Adrenal gland (tissue), 12 donors: ENCODE measurements around the gene SPNS2. TPM values are rescaled to one million over a fixed set of nuclear protein-coding genes. Genes with fewer than 3 reads are reported as not detected.

Experiments
- DNase-seq, 7 donors: peaks; one replicate each; pipeline ENCODE4 v3.0.0-alpha.2; 2019 to 2020
- H3K27ac ChIP-seq, 5 donors: fragments of 200-600 bp; sonication (generic) in 4 of 5; 1 replicate in 3 of 5; 2 replicates in 2 of 5; pipeline versions ENCODE4 v1.5.1 to v1.8.0; 2016 to 2020; ENCODE audit warnings: mild to moderate bottlenecking in 1 of 5
- H3K27me3 ChIP-seq: fragments of 200-600 bp; 2 replicates; pipeline ENCODE4 v1.8.0; 2021
- H3K36me3 ChIP-seq, 2 donors: fragments of 200-600 bp; replicated peaks in 1 of 2; 1 replicate in 1 of 2; 2 replicates in 1 of 2; pipeline versions ENCODE4 v1.5.1 to v1.8.0; 2018 to 2022
- H3K4me1 ChIP-seq, 2 donors: fragments of 200-600 bp; replicated peaks in 1 of 2; 1 replicate in 1 of 2; 2 replicates in 1 of 2; pipeline versions ENCODE4 v1.5.1 to v1.8.0; 2018 to 2021
- H3K4me3 ChIP-seq, 4 donors: fragments of 200-600 bp; sonication (generic) in 3 of 4; one replicate each; pipeline ENCODE4 v1.5.1; 2016 to 2018
- H3K9me3 ChIP-seq, 3 donors: fragments of 200-600 bp; sonication (generic) in 1 of 3; replicated peaks in 1 of 3; 1 replicate in 2 of 3; 2 replicates in 1 of 3; pipeline versions ENCODE4 v1.5.1 to v1.8.0; 2016 to 2021
- POLR2A ChIP-seq, 2 donors: fragments of 450-650 bp; IDR thresholded peaks; one replicate each; pipeline ENCODE4 v1.6.1; 2017; ENCODE audit warnings: antibody characterized with exemption in 2 of 2, mild to moderate bottlenecking in 2 of 2, moderate library complexity in 1 of 2
- WGBS, 4 donors: extraction: QIAGEN DNeasy Blood & Tissue Kit in 2 of 4; methylation state at CpG; one replicate each; pipeline versions ENCODE4 v1.1.5 to v1.1.7; 2013 to 2017; 5-methylcytosine and 5-hydroxymethylcytosine counted together
- intact Hi-C, 2 donors: fragments of 100-400 bp; cut with DNase I; formaldehyde crosslinking; loops; one replicate each; pipeline versions ENCODE4 v1.14.1 to v1.15.0; 2022 to 2023
- polyA plus RNA-seq, 3 donors: library from polyadenylated mRNA; stranded (reverse); fragments of 200-250 nt in 2 of 3; fragments of 350-450 nt in 1 of 3; fragmentation: Illumina TruSeq in 1 of 3; extraction: RNeasy Lipid Tissue Mini Kit (QIAGEN cat#74804) in 1 of 3; gene quantifications; one replicate each; pipeline ENCODE4 v1.2.3, GENCODE V29; 2013 to 2014
- total RNA-seq, 9 donors: library from RNA; depleted of rRNA in 4 of 9; stranded (reverse); fragments of >200 nt in 4 of 9; fragments of 120-200 nt in 1 of 9; fragmentation: NEBNext Ultra II Directional in 1 of 9; extraction: Animal tissue kit (Norgen Biotek cat#: 25700) in 1 of 9; gene quantifications; one replicate each; pipeline versions ENCODE4 v1.1.0 to v1.2.4, GENCODE V29; 2013 to 2023
- TF ChIP-seq, protein P1 (sequence below), 6 experiments: fragments of 450-650 bp in 4 of 6; fragments of 200-600 bp in 2 of 6; sonication (generic) in 1 of 6; IDR thresholded peaks; 1 replicate in 5 of 6; 2 replicates in 1 of 6; pipeline versions ENCODE4 v1.5.1 to v1.8.0; 2016 to 2021; ENCODE audit warnings: antibody characterized with exemption in 6 of 6, mild to moderate bottlenecking in 2 of 6, moderate library complexity in 1 of 6
- donor health status: healthy with polysubstance abuse.
- donor health status: Bipolar disorder and iron deficiency.
- donor health status: DM: yes; HTN: yes; CAD: no.
- donor health status: DM: no; HTN: no; CAD: no.
- donor health status: DM: no; HTN: no; CAD: no.
- donor health status: DM: yes; HTN: yes; CAD: no.

The SPNS2 gene
- total and polyA plus RNA-seq, 12 donors, result 0.90 to 25.1 (median 7.7) TPM

DNA sequence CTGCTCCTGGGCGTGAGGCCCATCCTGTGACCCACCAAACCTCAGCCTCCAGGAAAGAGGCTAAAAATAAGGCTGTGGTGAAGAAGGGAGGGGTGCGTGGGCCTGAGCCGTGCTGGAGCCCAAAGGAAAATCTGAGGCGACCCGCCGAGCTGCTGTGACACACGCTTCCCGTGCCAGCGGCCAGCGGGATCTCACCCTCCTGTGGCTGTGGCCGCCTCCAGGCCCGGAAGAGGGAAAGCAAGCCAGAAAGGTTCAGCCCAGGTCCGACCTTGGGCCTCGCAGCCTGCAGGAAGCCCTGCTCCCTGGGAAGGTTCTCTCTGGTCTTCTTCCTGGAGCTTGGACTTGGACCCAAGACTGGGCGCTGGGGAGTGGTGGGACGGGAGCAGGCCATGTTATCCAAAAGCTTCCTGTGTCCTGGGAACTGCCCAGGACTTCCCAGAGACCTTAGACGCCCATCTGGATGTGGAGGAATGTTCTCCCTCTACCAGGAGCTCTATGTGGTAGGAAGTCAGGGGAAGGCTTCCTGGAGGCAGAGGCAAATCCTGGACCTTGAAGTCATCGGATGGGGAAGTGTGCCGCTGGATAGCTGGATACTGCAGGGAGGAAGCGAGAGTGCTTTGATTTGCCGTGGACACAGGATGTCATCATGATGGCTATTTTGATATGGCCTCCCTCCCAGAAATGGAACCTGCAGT, 11.4 kb downstream of the SPNS2 start:
- H3K27ac ChIP-seq, result peak overlapping the region in 2 of 5 donors; percentile 27 to 41
- DNase-seq, result peak in 5 of 7 donors; percentile 43 to 72 (median 67)
- intact Hi-C loops, result no loop called here
- no peaks in the 10 kb centered on the region for H3K27me3 ChIP-seq
- H3K9me3 ChIP-seq, result no peaks in the 10 kb centered on the region
- TF ChIP-seq, protein P1, sequence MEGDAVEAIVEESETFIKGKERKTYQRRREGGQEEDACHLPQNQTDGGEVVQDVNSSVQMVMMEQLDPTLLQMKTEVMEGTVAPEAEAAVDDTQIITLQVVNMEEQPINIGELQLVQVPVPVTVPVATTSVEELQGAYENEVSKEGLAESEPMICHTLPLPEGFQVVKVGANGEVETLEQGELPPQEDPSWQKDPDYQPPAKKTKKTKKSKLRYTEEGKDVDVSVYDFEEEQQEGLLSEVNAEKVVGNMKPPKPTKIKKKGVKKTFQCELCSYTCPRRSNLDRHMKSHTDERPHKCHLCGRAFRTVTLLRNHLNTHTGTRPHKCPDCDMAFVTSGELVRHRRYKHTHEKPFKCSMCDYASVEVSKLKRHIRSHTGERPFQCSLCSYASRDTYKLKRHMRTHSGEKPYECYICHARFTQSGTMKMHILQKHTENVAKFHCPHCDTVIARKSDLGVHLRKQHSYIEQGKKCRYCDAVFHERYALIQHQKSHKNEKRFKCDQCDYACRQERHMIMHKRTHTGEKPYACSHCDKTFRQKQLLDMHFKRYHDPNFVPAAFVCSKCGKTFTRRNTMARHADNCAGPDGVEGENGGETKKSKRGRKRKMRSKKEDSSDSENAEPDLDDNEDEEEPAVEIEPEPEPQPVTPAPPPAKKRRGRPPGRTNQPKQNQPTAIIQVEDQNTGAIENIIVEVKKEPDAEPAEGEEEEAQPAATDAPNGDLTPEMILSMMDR (IDR thresholded peaks at IDR 0.05), result no peak
- no peak for TF ChIP-seq POLR2A (IDR thresholded peaks at IDR 0.05)
- no peaks in the 10 kb centered on the region for H3K36me3 ChIP-seq
- WGBS, 4 donors, result 50 to 77% (median 60%) methylated on average over 8 to 21 of the region's 21 CpGs
- H3K4me3 ChIP-seq, result no peak overlapping the region
- H3K4me1 ChIP-seq, result no peaks in the 10 kb centered on the region

DNA sequence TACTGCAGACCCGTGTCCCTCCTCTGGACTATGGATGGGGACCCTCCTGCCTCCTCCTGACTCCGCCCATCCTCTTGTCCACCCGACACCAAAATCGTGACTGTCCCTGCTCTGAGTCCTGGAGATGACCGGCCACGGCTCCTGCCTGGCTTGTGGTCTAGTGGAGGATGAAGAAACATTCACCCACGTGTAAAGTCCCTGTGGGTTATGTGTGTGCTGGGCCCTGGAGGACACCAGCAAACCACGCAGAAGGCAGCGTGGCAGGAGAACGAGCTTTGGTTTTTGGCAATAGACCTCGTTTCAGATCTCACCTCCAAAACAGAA, 11.9 kb downstream of the SPNS2 start:
- WGBS, 4 donors, result 73 to 83% (median 80%) methylated on average over 10 to 11 of the region's 11 CpGs
- Histone ChIP-seq H3K36me3 (no peaks in the 10 kb centered on the region), H3K27me3 (no peaks in the 10 kb centered on the region), H3K4me1 (no peaks in the 10 kb centered on the region), H3K27ac (peak overlapping the region in 1 of 5 donors; percentile 27), H3K4me3 (no peak overlapping the region), H3K9me3 (no peaks in the 10 kb centered on the region)
- TF ChIP-seq, protein P1 (IDR thresholded peaks at IDR 0.05), result no peak
- TF ChIP-seq POLR2A (IDR thresholded peaks at IDR 0.05), result no peak
- intact Hi-C loops, result no loop called here
- DNase-seq, result no peak

DNA sequence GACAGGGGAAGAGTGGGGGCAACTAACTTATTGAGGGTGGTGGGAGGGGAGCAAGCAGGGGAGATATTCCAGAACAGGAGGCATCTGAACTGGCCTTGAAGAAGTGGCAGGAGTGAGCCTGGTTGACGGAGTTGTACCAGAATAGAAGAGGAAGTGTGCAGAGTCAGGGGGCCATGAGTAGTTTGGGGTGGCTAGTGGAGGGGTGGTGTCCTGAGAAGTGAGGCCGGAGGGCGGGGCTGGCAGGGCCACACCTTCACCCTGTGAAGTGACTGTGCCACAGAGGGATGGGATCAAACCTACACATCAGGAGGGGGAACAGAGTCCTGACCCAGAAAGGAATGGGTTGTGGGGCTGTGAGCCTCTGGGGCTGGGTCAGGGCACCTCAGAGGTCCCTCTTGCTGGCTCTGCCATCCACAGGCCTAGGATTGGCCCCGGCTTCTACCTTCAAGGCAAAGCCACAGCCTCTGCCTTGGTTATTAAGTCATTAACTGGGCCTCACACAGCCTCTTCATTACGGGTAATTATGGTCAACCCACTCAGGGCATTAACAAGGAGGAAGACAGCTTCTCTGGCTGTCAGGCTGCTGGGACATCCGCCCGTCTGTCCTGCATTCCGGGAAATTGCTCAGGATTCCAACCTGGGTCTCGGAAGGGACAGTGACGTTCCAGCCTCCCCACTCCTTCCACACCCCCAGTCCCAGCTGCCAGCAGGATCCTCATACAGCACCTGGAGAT, 12.7 kb downstream of the SPNS2 start:
- TF ChIP-seq, protein P1 (IDR thresholded peaks at IDR 0.05), result no peak
- TF ChIP-seq POLR2A (IDR thresholded peaks at IDR 0.05), result no peak
- Histone ChIP-seq H3K4me1 (no peaks in the 10 kb centered on the region), H3K27me3 (no peaks in the 10 kb centered on the region), H3K36me3 (no peaks in the 10 kb centered on the region), H3K27ac (peak overlapping the region in 1 of 5 donors; percentile 27), H3K9me3 (no peaks in the 10 kb centered on the region), H3K4me3 (no peak overlapping the region)
- intact Hi-C loops, result no loop called here
- no peak for DNase-seq
- WGBS, 4 donors, result 85 to 98% (median 92%) methylated on average over 9 to 10 of the region's 10 CpGs

DNA sequence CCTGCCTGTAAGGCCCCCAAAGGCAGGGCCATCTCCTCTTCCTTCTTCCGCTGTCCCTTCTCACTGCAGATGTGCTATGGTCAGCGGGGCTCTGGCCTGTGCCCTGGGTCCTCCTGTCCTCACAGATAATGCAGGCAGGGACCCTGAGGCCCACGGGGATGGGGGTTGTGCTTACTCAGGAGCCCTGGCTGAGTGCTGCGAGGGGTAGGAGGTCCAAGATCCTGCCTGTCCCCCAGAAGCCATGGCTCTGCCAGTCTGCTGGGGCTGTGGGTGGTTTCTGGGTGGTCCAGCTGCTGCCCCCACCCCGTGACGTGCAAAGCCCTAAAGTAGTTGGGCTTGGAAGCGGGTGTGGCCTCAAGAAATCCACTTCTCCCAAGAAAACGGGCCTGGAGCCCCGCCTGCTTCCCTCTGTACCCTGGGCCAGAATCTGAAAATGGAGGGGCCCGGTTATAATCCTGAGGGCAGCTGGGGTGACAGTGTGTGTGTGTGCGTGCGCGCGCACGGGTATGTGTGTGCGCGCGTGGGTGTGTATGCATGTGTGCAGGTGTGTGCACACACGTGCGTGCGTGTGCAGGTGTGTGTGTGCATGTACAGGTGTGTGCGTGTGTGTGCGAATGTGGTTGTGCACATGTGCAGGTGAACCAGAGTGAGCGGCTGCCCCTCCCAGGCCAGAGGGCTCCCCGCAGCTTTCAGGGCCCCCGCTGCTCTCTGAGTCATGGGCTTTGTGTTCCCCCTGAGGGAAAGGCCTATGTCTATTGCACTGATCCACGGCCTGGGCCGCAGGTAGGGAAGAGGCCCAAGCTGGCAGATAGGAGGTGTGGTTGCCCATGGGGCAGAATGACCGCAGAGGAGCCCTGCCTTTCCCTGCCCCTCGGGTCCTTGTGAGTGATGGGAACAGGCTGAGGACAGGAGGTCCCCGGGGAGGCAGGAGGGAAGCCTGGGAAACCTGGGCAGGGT, 13.8 kb downstream of the SPNS2 start:
- no peak overlapping the region for H3K4me3 ChIP-seq
- no peak for TF ChIP-seq POLR2A (IDR thresholded peaks at IDR 0.05)
- TF ChIP-seq, protein P1 (IDR thresholded peaks at IDR 0.05), result no peak
- H3K4me1 ChIP-seq, result no peaks in the 10 kb centered on the region
- WGBS, 4 donors, result 88 to 91% (median 89%) methylated on average over 23 to 31 of the region's 31 CpGs
- H3K27me3 ChIP-seq, result no peaks in the 10 kb centered on the region
- H3K36me3 ChIP-seq, result no peaks in the 10 kb centered on the region
- intact Hi-C loops, result no loop called here
- no peak overlapping the region for H3K27ac ChIP-seq
- DNase-seq, result no peak
- no peaks in the 10 kb centered on the region for H3K9me3 ChIP-seq
